Inflammatory macrophage (primary cell): ENCODE data around the gene SHISA7.
"Not testable (repeated sequence)": the region's sequence is repeated elsewhere in the genome, so short reads cannot be mapped to it uniquely, and the experiment has no call there.

ENCODE experiments used
- DNase-seq, 2 donors: peaks; one replicate each; pipeline ENCODE4 v3.0.0-alpha.2; 2020 to 2022

Gene SHISA7

GRCh38 chr19:55463583-55464031, 20.5 kb upstream of the SHISA7 start:
- no peak for DNase-seq

- no peak for DNase-seq
Observed at GRCh38 chr19:55462722-55463121, 19.6 kb upstream of the SHISA7 start.

DNA sequence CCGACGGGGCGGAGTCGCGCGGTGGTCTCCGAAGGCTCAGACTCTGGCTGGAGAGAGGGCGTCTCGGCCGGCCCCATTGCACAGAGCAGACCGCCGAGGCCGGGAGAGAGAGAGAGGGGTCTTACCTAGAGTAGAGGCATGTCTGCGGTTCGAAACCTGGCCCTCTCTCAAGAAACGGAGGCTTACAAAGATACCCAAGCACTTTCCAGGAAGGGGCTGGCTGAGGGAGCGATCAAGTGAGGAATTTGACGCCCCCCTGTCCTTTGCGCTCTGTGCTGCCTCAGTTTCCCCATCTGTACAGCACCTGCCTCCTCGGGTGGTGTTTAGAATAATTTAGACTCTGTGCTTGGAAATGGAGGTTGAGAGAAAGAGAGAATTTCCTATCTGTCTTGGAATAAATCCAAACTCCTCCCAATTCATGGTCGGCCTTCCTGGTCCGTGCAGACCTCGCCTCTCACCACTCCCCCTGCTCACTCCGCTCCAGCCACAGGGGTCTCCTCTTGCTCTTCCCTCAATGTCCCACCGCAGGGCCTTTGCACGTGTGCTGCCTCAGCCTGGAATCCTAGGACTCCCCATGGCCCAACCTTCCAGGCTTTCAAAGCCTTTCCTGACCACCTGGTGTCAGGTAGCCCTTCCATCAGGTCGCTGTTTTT, 19.0 kb upstream of the SHISA7 start:
- peak; percentile 28 to 50 for DNase-seq

DNA sequence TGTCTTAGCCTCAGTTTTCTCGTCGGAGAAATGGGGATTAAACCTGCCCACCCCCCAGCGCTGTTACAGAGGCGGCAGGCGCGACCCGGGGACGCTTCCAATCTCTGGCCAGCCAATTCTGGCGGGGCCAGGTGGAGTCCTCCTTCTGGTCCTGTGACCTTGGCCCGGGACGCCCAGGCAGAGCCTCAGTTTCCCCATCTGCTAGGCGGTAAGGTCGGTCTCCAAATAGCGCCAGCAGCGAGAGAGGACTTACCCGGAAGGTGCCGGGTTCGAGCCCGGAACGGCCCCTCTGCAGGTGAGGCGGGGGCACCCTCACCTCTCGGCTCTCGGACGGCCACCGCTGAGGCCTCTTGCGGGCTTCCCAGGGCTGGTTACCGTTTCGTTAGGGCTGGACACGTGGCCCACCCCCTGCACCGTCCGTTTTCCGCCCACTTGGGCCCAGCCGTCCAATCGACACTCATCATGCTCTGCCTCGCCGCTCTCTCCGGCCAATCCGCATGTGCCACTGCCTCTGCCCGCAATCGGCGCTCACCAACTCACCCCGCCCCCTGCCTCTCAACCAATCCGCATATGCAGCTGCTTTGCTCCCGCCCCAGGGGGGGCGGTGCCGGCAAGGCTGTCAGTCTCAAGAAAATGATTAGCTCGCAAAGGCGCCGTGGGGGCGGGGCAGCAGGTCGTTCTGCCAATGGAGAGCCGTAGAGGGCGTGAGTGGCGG, 18.3 kb upstream of the SHISA7 start, which contains the start of gene ISOC2:
TSS of gene ISOC2 (minus strand) at position 384 of the 715 bp plus-strand sequence. CDS start 5,156 bp downstream, outside the sequence.
- peak; percentile 100 for DNase-seq

GRCh38 chr19:55460670-55461258, 17.7 kb upstream of the SHISA7 start:
- DNase-seq: peak; percentile 52 to 66

GRCh38 chr19:55459950-55460657, 17.0 kb upstream of the SHISA7 start:
- DNase-seq: peak in 1 of 2 donors; percentile 28

DNA sequence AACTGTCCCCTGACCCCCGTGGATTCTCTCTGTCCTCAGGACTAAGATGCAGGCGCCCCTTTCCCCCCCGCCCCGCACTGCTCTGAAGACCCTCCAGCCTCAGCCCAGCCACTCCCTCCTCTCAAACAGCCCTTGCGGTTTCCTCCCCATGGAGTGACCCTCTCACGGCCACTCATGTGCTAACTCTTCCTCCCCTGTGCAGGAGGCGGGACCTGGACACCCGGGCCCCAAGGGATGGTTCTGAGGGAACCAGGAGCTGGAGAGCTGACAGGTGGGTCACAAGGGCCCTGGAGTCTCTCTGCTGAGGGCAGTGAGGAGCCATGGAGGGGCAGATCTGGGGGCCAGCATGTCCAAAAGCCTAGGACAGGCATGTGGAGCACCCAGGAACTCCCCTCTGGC, 16.4 kb upstream of the SHISA7 start:
- no peak for DNase-seq

GRCh38 chr19:55457683-55458457, 14.8 kb upstream of the SHISA7 start:
- no peak for DNase-seq

DNA sequence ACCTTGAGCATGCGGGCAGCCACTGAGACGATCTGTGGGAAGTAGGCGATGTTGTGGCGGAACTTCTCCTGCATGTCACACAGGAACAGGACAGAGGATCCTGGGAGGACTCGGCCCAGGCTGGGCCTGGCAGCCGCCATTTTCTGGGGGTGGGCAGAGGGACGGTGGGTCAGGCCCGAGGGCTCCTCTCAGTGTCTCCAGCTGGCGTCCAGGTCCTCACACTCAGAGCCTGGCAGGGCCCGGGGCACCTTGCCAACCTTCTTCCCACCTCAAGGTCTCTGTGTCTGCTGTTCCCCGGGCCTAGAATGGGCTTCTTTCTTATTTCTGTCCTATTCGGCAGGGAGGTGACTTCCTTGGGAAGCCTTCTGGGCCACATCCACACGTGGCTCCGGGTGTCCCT, 13.2 kb upstream of the SHISA7 start:
- DNase-seq: no peak

DNA sequence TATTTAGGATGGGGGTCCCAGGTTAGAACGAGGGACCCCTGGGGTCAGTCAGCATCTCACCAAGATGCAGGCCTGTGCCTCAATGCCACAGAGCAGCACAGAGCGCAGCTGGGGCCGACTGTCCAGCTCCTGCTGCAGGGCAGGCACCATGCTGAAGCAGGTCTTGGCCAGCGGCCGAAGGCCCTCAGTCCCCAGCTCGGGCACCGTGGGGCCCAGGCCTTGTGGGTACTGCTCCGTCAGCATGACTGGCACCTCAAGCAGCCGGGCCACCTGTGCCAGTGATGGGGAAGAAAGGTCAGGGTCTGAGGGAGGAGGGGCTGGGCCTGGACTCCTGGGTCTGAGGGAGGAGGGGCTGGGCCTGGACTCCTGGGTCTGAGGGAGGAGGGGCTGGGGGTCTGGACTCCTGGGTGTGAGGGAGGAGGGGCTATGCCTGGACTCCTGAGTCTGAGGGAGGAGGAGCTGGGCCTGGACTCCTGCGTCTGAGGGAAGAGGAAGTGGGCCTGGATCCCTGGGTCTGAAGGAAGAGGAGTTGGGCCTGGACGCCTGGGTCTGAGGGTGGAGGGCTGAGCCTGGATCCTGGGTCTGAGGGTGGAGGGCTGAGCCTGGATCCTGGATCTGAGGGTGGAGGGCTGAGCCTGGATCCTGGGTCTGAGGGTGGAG, 12.6 kb upstream of the SHISA7 start:
- no peak for DNase-seq

DNA sequence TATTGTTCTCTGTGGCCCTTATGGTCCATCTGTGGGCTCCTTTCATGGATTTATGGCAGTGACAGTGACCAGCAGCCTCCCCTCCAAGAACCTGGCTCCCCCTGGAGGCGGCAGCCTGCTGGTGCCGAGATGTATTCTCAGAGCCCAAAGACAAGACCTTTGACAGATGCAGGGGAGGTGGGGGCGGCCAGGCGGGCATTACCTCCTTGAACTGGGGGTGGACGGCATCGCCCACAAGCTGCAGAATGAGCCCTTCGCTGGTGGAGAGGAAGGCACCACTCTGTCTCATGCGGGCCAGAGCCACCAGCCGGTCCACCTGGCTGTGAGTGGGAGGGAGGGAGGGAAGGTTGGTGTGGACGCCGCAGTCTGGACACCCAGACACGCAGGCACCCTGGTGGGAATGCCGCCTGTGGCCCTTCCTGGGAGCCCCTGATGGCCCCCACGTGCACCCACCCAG, 11.7 kb upstream of the SHISA7 start:
- DNase-seq: peak; percentile 44 to 49

- no peak for DNase-seq
Observed at GRCh38 chr19:55453511-55454260, 10.6 kb upstream of the SHISA7 start.

DNA sequence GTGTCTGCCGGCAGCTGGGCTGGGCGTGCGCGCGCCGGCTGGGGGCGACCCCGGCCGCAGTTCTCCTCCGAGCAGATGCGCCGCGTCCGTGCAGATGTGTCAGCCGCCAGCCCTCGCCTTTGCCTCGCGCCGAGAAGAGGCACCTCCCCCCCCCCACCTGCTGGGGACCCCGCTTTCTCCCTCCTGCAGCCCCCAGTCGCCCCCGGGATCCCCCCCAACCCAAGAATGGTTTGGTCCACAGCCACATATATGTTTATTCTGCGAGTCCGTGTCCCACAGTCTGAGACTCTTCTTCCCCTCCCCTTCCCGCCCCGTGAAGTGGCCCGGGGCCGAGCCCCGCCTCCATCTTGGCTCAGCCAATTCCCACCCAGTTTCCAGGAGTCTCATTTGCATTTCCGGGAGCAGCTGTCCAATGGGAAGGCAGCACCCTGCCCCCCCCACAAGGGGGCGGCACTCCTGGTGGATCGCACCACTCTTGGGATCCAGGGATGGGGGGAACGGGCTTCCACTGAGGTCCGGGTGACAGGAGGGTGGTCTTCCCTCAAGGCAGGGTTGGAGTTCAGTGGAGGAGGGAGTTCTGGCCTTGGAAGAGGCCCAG, 9.7 kb upstream of the SHISA7 start:
- peak; percentile 27 to 47 for DNase-seq

GRCh38 chr19:55451965-55452748, 9.1 kb upstream of the SHISA7 start:
- DNase-seq: no peak

DNA sequence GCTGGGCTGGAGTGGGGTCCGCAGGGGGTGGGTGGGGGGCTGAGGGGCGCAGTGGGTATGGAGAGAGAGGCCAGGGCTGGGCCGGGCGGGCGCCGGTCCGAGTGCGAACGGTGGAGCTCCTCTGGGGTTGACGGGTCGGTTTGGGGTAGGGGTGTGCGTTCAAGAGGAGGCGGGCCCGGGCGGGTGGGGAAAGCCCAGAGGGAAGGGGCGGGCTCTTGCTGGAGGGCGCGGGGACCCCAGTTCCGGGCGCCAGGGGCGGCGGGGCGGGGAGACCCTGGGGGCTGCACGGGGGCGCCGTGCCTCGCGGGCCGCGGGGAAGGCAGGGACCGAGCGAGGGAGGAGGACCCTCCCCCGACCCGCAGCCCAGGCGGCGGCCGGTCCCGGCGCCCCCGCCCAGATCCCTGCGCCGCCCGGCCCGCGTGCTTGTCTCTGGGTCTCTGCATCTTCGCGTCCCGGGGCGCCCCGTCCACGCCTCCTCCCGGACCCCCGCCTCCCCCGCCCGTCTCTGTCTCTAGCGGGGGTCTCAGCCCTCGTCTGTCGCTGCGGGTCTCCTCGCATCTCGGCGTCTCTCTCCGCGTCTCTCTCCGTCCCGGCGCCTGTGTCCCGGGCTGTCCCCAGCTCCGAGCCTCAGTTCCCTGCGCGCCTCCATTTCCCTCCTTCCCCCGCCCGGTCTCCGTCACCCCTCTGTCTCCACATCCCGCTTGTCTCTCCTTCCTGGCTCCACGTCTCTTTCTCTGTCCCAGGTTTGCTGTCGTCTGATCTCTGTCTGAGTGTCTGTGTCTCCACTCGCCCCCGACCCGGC, 8.3 kb upstream of the SHISA7 start:
- DNase-seq: no peak

DNA sequence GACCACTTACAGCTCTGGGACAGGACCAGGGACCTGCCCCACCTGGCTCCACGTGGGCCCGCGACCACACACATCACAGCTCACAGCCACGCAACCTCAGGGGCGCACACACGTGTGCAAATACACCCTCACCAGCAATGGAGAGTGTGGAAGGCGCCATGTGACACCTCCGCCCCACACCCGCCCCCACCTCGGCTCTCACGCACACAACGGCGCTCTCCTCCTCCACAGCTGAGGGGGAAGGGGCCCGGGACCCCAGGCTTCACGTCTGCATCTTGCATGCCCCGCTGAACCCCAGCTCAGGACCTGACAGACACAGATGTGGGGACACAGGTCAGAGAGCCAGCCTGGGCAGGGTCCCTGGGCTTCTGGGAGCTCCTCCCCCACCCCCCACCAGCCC, 6.4 kb upstream of the SHISA7 start:
- no peak for DNase-seq

- DNase-seq: not testable (repeated sequence)
Observed at GRCh38 chr19:55448175-55448490, 5.0 kb upstream of the SHISA7 start.

DNA sequence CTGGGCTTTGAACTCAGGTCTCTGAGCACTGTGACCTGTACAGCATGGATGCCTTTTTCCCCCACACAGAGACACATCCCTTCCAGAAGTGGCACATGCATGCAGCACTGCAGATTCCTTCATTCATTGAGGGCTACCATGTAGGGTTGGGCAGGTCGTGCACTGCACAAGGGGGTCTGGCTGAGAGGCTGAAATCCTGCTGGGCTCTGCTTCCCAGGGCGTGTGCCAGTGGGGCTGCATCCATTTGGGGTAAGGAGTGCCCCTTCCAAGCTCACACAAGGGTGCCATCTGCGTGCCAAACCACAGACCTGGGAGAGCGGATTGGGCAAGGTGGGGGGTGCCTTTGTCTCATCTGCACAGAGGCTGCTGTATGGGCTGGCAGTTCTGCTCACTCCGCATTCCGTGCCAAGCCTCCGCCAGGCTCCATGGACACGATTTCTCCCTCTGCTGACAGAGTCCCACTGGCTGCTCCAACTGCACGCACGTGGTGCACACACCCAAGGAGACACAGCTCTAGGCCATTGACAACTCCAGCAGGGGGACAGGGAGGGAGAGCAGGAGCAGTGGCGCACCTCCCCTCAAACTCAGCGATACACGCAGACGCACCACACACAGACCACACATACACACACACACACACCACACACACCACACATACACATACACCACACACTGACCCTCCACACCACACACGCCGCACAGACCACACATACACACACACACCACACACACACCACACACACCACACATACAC, 4.5 kb upstream of the SHISA7 start:
- DNase-seq: no peak
